ENCODE measurements around the gene TRPM3.

Gene TRPM3

DNA sequence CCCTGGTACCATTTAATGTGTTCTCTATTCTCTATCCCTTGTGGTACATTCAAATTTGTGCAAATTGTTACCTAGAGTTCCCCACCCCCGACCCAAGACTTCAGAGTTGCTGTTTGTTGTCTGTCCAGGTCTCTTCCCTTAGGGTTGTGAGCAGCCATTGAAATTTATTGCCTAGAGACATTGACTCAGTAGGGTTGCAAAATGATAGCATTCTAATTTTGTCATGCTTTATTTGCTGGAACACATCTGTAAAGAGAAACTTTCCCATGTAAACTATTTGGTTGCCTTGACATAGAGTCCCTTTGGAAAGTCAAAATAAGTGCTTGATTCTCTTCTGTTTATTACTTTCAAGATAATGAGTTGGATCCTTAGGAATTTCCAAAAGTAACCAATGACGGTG is 615.3 kb downstream of the TRPM3 start (continued):
- TF ChIP-seq MEIS1 (CRISPR knock-in tag; IDR thresholded peaks at IDR 0.05; ENCODE audit: borderline replicate concordance), result no peak
- TF ChIP-seq ZBTB17 (tag by site-specific recombination; IDR thresholded peaks at IDR 0.05), result no peak
- no peak for TF ChIP-seq WT1 (tag by site-specific recombination; IDR thresholded peaks at IDR 0.05)
- no peak for TF ChIP-seq EGR2 (tag by site-specific recombination; IDR thresholded peaks at IDR 0.05; ENCODE audit: low read depth)
- TF ChIP-seq, protein P1, sequence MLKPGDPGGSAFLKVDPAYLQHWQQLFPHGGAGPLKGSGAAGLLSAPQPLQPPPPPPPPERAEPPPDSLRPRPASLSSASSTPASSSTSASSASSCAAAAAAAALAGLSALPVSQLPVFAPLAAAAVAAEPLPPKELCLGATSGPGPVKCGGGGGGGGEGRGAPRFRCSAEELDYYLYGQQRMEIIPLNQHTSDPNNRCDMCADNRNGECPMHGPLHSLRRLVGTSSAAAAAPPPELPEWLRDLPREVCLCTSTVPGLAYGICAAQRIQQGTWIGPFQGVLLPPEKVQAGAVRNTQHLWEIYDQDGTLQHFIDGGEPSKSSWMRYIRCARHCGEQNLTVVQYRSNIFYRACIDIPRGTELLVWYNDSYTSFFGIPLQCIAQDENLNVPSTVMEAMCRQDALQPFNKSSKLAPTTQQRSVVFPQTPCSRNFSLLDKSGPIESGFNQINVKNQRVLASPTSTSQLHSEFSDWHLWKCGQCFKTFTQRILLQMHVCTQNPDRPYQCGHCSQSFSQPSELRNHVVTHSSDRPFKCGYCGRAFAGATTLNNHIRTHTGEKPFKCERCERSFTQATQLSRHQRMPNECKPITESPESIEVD (tag by site-specific recombination; IDR thresholded peaks at IDR 0.05), result no peak

DNA sequence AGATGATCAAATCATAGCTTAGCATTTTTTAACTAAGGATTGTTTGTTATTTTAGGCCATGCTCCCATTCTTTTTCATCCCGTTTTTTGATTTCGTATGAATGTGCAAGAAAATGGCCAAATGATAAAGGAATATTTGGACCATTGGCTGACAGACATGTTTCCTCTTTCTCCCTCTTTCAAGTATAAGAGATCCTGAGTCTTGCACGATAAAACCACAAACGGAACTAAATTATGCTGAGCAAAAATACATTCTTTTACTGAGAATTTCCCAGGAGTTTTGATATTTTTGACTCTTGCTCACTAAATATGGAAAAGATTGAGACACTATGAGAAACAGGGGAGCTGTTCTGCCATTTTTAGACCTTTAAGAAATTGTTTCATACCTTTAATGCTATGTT is 616.6 kb downstream of the TRPM3 start:
- POLR2A ChIA-PET, result no interaction called here

DNA sequence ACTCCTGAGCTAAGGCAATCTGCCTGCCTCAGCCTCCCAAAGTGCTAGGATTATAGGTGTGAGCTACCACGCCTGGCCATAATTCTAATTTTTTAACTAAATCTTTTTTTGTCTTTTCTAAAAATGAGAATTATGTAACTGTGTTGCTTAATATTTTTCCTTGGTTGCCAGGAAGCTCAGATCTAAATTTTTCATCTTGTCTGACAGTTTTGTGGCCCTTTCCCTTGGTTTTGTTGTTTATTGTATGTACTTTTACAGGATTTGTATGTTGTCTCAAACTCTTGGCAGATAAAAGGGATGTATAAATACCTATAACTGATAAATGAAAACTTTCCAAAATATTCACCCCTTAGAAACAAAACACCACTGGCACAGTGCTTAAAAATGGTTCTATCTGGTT is 618.7 kb downstream of the TRPM3 start:
- no peaks in the 10 kb centered on the region for H3K9me3 ChIP-seq (ENCODE audit: control insufficient read depth, insufficient read depth, low read depth, low read length)
- H3K4me1 ChIP-seq (ENCODE audit: control insufficient read depth, insufficient read depth, low read length), result no peaks in the 10 kb centered on the region
- H3K4me3 ChIP-seq (ENCODE audit: low read depth, low read length), result no peak overlapping the region
- TF ChIP-seq ZNF24 (tag by site-specific recombination; IDR thresholded peaks at IDR 0.05), result no peak
- TF ChIP-seq, protein P2, sequence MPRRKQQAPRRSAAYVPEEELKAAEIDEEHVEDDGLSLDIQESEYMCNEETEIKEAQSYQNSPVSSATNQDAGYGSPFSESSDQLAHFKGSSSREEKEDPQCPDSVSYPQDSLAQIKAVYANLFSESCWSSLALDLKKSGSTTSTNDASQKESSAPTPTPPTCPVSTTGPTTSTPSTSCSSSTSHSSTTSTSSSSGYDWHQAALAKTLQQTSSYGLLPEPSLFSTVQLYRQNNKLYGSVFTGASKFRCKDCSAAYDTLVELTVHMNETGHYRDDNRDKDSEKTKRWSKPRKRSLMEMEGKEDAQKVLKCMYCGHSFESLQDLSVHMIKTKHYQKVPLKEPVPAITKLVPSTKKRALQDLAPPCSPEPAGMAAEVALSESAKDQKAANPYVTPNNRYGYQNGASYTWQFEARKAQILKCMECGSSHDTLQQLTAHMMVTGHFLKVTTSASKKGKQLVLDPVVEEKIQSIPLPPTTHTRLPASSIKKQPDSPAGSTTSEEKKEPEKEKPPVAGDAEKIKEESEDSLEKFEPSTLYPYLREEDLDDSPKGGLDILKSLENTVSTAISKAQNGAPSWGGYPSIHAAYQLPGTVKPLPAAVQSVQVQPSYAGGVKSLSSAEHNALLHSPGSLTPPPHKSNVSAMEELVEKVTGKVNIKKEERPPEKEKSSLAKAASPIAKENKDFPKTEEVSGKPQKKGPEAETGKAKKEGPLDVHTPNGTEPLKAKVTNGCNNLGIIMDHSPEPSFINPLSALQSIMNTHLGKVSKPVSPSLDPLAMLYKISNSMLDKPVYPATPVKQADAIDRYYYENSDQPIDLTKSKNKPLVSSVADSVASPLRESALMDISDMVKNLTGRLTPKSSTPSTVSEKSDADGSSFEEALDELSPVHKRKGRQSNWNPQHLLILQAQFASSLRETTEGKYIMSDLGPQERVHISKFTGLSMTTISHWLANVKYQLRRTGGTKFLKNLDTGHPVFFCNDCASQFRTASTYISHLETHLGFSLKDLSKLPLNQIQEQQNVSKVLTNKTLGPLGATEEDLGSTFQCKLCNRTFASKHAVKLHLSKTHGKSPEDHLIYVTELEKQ (tag by site-specific recombination; IDR thresholded peaks at IDR 0.05; ENCODE audit: borderline replicate concordance), result no peak
- no peak for TF ChIP-seq HOXC10 (CRISPR knock-in tag; IDR thresholded peaks at IDR 0.05)
- TF ChIP-seq KLF8 (tag by site-specific recombination; IDR thresholded peaks at IDR 0.05), result no peak
- POLR2A ChIA-PET, result no interaction called here
- H3K36me3 ChIP-seq (ENCODE audit: control insufficient read depth in 2 of 2, insufficient read depth in 1 of 2, low read length in 2 of 2), result no peaks in the 10 kb centered on the region
- H3K27ac ChIP-seq (ENCODE audit: extremely low read depth, low read depth, low read length), result no peak overlapping the region
- CTCF ChIA-PET, result interaction anchor here (1.0 to 5.8 kb wide), 2 partner anchors 7 to 12 kb away, joined by 3 to 44 read pairs; no protein-coding TSS in a partner anchor

More for the DNA sequence above, 616.6 kb downstream of the TRPM3 start:
- H3K27ac ChIP-seq (ENCODE audit: extremely low read depth, low read depth, low read length), result no peak overlapping the region
- H3K36me3 ChIP-seq (ENCODE audit: control insufficient read depth in 2 of 2, insufficient read depth in 1 of 2, low read length in 2 of 2), result no peaks in the 10 kb centered on the region
- CTCF ChIA-PET, result interaction anchor here (0.6 to 2.1 kb wide), 7 partner anchors 10 to 165 kb away, joined by 3 to 8 read pairs (median 4); no protein-coding TSS in a partner anchor
- H3K4me1 ChIP-seq (ENCODE audit: control insufficient read depth, insufficient read depth, low read length), result no peaks in the 10 kb centered on the region
- H3K9me3 ChIP-seq (ENCODE audit: control insufficient read depth, insufficient read depth, low read depth, low read length), result no peaks in the 10 kb centered on the region
- TF ChIP-seq, protein P3, sequence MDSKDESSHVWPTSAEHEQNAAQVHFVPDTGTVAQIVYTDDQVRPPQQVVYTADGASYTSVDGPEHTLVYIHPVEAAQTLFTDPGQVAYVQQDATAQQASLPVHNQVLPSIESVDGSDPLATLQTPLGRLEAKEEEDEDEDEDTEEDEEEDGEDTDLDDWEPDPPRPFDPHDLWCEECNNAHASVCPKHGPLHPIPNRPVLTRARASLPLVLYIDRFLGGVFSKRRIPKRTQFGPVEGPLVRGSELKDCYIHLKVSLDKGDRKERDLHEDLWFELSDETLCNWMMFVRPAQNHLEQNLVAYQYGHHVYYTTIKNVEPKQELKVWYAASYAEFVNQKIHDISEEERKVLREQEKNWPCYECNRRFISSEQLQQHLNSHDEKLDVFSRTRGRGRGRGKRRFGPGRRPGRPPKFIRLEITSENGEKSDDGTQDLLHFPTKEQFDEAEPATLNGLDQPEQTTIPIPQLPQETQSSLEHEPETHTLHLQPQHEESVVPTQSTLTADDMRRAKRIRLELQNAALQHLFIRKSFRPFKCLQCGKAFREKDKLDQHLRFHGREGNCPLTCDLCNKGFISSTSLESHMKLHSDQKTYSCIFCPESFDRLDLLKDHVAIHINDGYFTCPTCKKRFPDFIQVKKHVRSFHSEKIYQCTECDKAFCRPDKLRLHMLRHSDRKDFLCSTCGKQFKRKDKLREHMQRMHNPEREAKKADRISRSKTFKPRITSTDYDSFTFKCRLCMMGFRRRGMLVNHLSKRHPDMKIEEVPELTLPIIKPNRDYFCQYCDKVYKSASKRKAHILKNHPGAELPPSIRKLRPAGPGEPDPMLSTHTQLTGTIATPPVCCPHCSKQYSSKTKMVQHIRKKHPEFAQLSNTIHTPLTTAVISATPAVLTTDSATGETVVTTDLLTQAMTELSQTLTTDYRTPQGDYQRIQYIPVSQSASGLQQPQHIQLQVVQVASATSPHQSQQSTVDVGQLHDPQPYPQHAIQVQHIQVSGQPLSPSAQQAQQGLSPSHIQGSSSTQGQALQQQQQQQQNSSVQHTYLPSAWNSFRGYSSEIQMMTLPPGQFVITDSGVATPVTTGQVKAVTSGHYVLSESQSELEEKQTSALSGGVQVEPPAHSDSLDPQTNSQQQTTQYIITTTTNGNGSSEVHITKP (tag by site-specific recombination; IDR thresholded peaks at IDR 0.05), result no peak
- TF ChIP-seq ZNF548 (tag by site-specific recombination; IDR thresholded peaks at IDR 0.05) (no peak), ZNF747 (tag by site-specific recombination; IDR thresholded peaks at IDR 0.05) (no peak)
- no peak overlapping the region for H3K4me3 ChIP-seq (ENCODE audit: low read depth, low read length)
